RWPE1 (cell line): Measurements from ENCODE around the gene MYADML2.

Source experiments
- CTCF ChIA-PET: fragments of 350-600 bp; sonication (Branson Sonifier 250); formaldehyde crosslinking; extraction: SDS; loops from one replicate; lab custom pipeline; 2021; lab: Yijun Ruan, JAX
- POLR2A ChIA-PET: fragments of 400-600 bp; formaldehyde crosslinking; extraction: SDS; loops from one replicate; lab custom pipeline; 2020; ENCODE audit warnings: antibody characterized with exemption; ENCODE audit not compliant: low non-redundant PET; lab: Yijun Ruan, JAX
- DNase-seq: peaks from one replicate; pipeline ENCODE4 v3.0.0; 2012; ENCODE audit warnings: low spot score
- H3K27ac ChIP-seq: fragments of 450-650 bp; 2 replicates; pipeline ENCODE4 v1.5.1; 2017
- TF ChIP-seq, protein P1 (sequence below): fragments of 450-650 bp; conservative IDR thresholded peaks from 2 replicates; pipeline ENCODE4 v1.5.1; 2017; ENCODE audit warnings: low read depth, mild to moderate bottlenecking

The MYADML2 gene

DNA sequence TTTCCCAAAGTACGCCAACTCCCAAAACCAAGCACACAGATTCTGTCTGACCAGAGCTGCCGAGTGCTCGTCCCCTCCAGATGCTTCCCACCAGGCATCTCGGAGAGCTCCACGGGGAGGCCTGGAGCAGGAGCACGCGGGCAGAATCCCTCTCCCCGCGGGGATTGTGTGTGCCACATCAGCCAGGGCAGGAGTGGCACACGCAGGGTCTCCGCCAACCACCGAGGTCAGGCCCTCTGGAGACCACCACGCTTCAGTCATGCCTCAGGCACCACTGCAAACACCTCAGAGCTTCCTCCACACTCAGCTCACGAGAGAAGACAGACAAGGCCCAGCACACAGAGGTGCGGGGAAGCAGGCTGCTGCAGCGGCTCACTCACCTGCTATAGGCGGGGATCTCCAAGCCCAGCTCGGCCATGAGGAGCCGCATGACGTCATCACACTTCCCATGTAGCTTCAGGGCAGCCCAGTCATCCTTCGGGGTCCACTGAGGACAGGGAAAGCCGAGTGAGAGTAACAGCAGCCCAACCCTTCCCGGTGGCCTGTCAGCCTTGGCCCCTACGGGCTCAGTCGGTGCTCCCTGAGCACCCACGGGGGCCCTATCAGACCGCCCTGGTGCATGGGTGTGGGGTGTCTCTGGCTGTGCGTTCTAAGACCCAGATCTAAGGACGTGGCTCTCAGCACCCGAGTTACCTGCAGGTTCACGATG is 33.5 kb downstream of the MYADML2 start:
- DNase-seq, result peak; percentile 38
- CTCF ChIA-PET, result interaction anchor here (0.5 to 1.3 kb wide), 5 partner anchors 10 to 182 kb away, joined by 3 to 6 read pairs (median 3); no protein-coding TSS in a partner anchor
- H3K27ac ChIP-seq, result peak overlapping the region; percentile 98
- POLR2A ChIA-PET, result no interaction called here
- TF ChIP-seq, protein P1, sequence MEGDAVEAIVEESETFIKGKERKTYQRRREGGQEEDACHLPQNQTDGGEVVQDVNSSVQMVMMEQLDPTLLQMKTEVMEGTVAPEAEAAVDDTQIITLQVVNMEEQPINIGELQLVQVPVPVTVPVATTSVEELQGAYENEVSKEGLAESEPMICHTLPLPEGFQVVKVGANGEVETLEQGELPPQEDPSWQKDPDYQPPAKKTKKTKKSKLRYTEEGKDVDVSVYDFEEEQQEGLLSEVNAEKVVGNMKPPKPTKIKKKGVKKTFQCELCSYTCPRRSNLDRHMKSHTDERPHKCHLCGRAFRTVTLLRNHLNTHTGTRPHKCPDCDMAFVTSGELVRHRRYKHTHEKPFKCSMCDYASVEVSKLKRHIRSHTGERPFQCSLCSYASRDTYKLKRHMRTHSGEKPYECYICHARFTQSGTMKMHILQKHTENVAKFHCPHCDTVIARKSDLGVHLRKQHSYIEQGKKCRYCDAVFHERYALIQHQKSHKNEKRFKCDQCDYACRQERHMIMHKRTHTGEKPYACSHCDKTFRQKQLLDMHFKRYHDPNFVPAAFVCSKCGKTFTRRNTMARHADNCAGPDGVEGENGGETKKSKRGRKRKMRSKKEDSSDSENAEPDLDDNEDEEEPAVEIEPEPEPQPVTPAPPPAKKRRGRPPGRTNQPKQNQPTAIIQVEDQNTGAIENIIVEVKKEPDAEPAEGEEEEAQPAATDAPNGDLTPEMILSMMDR, result no peak

- peak overlapping the region; percentile 98 for H3K27ac ChIP-seq
- ChIA-PET CTCF (interaction anchor here (0.6 to 1.3 kb wide), 8 partner anchors 11 to 254 kb away, joined by 3 to 6 read pairs (median 3); no protein-coding TSS in a partner anchor), POLR2A (interaction anchor here (0.5 kb wide), 1 partner anchor 43 kb away, joined by 4 read pairs; no protein-coding TSS in a partner anchor)
- DNase-seq, result peak; percentile 75
- TF ChIP-seq, protein P1, result peak; percentile 23; the same call in 1 of the 2 replicates
These were observed 34.4 kb downstream of the MYADML2 start for GRCh38 chr17:81912441-81913309.

GRCh38 chr17:81911969-81912368 is 35.1 kb downstream of the MYADML2 start:
- DNase-seq, result no peak
- ChIA-PET POLR2A (no interaction called here), CTCF (interaction anchor here (0.6 to 1.3 kb wide), 4 partner anchors 16 to 87 kb away, joined by 3 to 6 read pairs (median 4); no protein-coding TSS in a partner anchor)
- TF ChIP-seq, protein P1, result no peak
- H3K27ac ChIP-seq, result peak overlapping the region; percentile 98

- ChIA-PET CTCF (interaction anchor here (0.9 kb wide), 1 partner anchor 119 kb away, joined by 3 read pairs; no protein-coding TSS in a partner anchor), POLR2A (no interaction called here)
- TF ChIP-seq, protein P1, result no peak
- H3K27ac ChIP-seq, result peak within 1 kb of the TSS; percentile 98
- DNase-seq, result peak; percentile 98
These were observed 35.6 kb downstream of the MYADML2 start, which contains the start of gene PCYT2 for GRCh38 chr17:81911277-81911961. TSS of gene PCYT2 (minus strand) at chr17:81911399. CDS start at chr17:81911355, 44 bp downstream.

DNA sequence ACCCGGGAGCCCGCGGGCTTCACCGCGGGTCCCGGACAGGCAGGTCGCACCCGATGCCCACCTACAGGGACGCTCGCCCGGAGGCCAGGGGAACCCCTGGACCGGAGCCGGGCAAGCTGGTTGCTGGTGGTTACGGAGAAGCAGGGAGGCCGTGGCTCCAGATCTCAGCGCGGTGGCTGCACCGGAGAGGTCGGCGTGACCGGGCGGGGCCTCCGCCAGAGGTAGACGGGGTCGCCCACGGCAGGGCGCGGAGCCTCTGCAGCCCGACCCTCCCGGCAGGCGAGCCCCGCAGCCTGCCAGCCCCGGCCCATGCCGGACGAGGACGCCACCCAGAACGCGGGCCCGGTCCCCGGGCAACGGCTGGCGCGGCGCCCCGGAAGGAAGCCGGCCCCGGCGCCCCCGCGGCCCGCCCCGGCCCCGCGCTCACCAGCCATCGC is 36.2 kb downstream of the MYADML2 start:
- ChIA-PET CTCF (interaction anchor here (0.9 to 1.0 kb wide), 2 partner anchors 13 to 120 kb away, joined by 3 read pairs; no protein-coding TSS in a partner anchor), POLR2A (no interaction called here)
- DNase-seq, result no peak
- H3K27ac ChIP-seq, result peak overlapping the region; percentile 98
- TF ChIP-seq, protein P1, result no peak
